ENCODE results near the gene GSK3A.

DNA sequence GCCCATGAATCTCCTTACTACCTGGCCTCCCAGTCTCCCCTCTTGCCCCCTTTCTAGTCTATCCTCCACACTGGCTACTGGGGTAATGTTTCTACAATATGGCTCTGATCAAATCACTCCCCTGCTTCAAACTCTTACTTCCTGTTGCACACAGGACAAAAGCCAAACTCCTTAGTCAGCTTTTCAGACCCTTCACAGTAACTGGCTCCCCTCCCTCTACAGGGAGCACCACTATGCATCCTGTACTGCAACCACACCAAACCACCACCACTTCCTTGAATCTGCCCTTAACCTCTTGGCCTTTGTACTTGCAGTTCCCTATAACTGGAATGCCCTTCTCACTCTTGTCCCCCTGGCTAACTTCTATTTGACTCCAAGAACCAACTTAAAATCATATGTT is 57.1 kb downstream of the GSK3A start:
- TF ChIP-seq ZC3H10 (CRISPR knock-in tag; IDR thresholded peaks at IDR 0.05), result no peak
- TF ChIP-seq, protein P1, sequence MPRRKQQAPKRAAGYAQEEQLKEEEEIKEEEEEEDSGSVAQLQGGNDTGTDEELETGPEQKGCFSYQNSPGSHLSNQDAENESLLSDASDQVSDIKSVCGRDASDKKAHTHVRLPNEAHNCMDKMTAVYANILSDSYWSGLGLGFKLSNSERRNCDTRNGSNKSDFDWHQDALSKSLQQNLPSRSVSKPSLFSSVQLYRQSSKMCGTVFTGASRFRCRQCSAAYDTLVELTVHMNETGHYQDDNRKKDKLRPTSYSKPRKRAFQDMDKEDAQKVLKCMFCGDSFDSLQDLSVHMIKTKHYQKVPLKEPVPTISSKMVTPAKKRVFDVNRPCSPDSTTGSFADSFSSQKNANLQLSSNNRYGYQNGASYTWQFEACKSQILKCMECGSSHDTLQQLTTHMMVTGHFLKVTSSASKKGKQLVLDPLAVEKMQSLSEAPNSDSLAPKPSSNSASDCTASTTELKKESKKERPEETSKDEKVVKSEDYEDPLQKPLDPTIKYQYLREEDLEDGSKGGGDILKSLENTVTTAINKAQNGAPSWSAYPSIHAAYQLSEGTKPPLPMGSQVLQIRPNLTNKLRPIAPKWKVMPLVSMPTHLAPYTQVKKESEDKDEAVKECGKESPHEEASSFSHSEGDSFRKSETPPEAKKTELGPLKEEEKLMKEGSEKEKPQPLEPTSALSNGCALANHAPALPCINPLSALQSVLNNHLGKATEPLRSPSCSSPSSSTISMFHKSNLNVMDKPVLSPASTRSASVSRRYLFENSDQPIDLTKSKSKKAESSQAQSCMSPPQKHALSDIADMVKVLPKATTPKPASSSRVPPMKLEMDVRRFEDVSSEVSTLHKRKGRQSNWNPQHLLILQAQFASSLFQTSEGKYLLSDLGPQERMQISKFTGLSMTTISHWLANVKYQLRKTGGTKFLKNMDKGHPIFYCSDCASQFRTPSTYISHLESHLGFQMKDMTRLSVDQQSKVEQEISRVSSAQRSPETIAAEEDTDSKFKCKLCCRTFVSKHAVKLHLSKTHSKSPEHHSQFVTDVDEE (CRISPR knock-in tag; IDR thresholded peaks at IDR 0.05), result no peak
- TF ChIP-seq TOX (CRISPR knock-in tag; IDR thresholded peaks at IDR 0.05; ENCODE audit: borderline replicate concordance), result no peak
- TF ChIP-seq, protein P2, sequence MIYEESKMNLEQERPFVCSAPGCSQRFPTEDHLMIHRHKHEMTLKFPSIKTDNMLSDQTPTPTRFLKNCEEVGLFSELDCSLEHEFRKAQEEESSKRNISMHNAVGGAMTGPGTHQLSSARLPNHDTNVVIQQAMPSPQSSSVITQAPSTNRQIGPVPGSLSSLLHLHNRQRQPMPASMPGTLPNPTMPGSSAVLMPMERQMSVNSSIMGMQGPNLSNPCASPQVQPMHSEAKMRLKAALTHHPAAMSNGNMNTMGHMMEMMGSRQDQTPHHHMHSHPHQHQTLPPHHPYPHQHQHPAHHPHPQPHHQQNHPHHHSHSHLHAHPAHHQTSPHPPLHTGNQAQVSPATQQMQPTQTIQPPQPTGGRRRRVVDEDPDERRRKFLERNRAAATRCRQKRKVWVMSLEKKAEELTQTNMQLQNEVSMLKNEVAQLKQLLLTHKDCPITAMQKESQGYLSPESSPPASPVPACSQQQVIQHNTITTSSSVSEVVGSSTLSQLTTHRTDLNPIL (CRISPR knock-in tag; IDR thresholded peaks at IDR 0.05; ENCODE audit: low read depth), result no peak
- no peak for TF ChIP-seq ARNTL (CRISPR knock-in tag; IDR thresholded peaks at IDR 0.05; ENCODE audit: borderline replicate concordance, low read depth)
- TF ChIP-seq, protein P3, sequence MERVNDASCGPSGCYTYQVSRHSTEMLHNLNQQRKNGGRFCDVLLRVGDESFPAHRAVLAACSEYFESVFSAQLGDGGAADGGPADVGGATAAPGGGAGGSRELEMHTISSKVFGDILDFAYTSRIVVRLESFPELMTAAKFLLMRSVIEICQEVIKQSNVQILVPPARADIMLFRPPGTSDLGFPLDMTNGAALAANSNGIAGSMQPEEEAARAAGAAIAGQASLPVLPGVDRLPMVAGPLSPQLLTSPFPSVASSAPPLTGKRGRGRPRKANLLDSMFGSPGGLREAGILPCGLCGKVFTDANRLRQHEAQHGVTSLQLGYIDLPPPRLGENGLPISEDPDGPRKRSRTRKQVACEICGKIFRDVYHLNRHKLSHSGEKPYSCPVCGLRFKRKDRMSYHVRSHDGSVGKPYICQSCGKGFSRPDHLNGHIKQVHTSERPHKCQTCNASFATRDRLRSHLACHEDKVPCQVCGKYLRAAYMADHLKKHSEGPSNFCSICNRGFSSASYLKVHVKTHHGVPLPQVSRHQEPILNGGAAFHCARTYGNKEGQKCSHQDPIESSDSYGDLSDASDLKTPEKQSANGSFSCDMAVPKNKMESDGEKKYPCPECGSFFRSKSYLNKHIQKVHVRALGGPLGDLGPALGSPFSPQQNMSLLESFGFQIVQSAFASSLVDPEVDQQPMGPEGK (CRISPR knock-in tag; IDR thresholded peaks at IDR 0.05; ENCODE audit: borderline replicate concordance), result no peak
- TF ChIP-seq ZFP30 (CRISPR knock-in tag; IDR thresholded peaks at IDR 0.05), result no peak
